ENCODE data around the gene PTGES3.

- TF ChIP-seq TAF1 (IDR thresholded peaks at IDR 0.05; ENCODE audit: low read depth): no peak
- TF ChIP-seq FOXM1 (IDR thresholded peaks at IDR 0.05; ENCODE audit: borderline replicate concordance, low read depth): no peak
- no peak for TF ChIP-seq TEAD4 (IDR thresholded peaks at IDR 0.05)
These were observed 29.2 kb downstream of the PTGES3 start for GRCh38 chr12:56658921-56659320.

All from Ishikawa (cell line).